ENCODE results near the gene NR2F1.

NR2F1 gene

DNA sequence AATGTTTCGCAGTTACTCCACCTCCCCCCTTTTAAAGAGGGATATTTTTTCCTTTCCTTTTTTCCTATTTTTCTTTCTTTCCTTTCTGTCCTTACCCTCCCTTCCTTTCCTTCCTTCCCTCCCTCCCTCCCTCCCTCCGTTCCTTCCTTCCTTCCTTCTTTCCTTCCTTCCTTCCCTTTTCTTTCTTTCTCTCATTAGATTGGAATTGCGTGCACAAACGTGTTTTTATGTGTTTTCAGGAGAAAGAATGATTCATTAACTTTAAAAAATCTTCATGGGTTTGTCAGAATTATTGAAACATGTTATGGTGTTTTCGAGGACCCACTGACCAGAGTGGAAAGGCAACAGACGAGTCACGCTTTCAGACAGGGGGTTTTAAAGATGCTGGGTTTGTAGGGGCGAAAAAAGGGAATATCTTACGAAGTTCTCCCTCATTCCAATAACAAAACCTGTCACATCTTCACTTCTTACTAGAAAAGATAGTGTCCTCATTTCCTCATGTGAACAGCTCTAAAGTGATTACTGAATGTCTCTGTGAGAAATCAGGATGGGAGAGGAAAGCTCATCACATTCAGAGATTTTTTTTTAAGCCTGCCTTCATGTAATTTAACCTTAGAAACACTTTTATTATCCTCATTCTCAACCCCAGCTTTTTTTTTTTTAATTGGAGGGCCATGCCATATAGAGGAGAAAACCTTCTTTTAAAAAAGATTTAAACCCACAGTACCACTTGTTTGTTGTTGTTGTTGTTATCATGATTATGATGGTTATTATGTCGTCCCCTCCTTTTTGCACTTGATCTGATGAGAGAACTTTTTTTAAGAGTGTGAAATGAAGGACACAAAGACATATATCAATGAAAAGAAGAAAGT is 21.9 kb downstream of the NR2F1 start:
- DNase-seq (ENCODE audit: low read depth): no peak

- no peak for DNase-seq (ENCODE audit: low read depth)
These were observed 23.3 kb downstream of the NR2F1 start for GRCh38 chr5:93606382-93606752.

- DNase-seq (ENCODE audit: low read depth): peak; percentile 65
These were observed 24.6 kb downstream of the NR2F1 start for GRCh38 chr5:93607367-93608258.

GRCh38 chr5:93608855-93609254 is 25.8 kb downstream of the NR2F1 start:
- no peak for DNase-seq (ENCODE audit: low read depth)

GRCh38 chr5:93609762-93610161 is 26.7 kb downstream of the NR2F1 start:
- DNase-seq (ENCODE audit: low read depth): no peak

- no peak for DNase-seq (ENCODE audit: low read depth)
These were observed 27.7 kb downstream of the NR2F1 start for GRCh38 chr5:93610581-93611272.

DNA sequence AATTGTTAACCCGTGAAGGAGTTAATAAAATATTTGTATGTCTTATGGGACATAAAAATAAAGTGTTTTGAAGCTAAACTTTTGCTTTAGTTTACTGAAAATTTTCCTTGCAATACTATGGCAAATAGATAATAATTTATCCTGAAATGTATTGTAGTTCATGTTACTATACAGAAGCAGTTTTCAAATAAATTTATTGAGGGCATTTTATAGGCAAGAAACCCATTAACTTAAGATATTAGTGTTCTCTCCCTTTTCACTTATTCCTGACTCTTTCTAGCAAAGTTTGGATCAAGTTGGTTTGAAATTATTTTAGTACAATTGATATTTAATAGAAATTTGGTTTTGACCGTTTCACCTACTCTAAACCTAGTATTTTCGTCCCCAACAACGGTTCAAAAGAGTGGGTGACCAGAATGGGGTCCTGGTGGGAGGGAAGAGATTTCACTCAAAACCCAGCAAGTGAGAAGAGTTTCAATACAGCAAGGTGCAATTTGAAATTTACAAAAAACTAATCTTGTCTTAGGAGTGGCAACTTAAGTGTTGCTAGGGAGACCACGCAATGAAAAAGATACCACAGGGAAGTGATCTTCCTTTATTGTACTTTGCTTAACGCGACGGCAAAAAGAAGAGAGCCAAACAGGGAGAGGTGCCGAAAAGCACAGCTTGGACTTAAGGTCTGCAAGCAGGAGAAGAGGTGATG is 28.4 kb downstream of the NR2F1 start:
- no peak for DNase-seq (ENCODE audit: low read depth)

- DNase-seq (ENCODE audit: low read depth): no peak
These were observed 29.2 kb downstream of the NR2F1 start for GRCh38 chr5:93611976-93612854.

DNA sequence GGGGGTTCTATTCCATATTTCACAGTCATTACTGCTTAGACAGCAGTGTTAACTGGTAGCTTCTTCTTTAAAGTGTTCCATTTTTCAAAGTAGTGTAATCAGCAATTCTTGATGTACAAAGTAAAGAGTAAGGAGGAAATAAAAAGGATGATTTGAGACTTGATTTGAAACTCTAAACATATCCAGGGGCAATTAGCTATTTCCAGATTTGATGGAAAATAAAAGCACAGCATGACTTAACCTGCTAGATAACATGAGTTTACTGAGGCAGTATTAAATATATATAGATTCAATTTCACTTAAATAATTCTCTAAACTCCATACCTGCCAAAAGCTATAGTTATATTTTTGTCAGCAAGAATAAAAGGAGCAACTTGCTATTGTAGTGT is 29.8 kb downstream of the NR2F1 start:
- DNase-seq (ENCODE audit: low read depth): no peak

DNA sequence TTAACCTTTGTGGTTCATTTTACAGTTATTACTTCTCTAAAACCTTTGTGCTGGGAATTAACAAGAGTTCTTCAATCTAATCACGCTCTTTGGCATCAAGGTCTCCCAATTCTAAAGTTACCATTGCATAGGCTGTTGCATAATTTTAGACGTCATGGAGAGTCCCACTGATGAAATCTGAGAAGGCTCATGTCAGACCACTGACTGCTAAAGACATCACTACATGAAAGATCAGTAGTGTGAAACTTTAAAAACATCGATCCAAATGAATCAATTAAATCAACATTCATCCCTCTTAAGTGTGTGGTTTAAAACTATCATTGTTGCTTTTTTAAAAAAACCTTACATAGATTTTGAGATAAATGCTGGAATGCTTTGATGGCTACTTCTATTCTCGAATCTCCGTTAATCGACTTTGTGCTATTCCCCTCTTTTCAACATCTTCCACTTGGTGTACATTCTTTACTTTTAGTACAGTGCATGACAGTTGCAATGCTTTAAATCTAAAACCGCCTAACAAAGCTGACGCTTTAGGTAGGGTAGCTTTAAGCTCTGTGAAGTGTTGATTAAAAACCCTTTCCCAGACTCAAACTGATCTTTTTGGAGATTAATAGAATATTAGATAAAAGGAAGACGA is 33.6 kb downstream of the NR2F1 start:
- no peak for DNase-seq (ENCODE audit: low read depth)

DNA sequence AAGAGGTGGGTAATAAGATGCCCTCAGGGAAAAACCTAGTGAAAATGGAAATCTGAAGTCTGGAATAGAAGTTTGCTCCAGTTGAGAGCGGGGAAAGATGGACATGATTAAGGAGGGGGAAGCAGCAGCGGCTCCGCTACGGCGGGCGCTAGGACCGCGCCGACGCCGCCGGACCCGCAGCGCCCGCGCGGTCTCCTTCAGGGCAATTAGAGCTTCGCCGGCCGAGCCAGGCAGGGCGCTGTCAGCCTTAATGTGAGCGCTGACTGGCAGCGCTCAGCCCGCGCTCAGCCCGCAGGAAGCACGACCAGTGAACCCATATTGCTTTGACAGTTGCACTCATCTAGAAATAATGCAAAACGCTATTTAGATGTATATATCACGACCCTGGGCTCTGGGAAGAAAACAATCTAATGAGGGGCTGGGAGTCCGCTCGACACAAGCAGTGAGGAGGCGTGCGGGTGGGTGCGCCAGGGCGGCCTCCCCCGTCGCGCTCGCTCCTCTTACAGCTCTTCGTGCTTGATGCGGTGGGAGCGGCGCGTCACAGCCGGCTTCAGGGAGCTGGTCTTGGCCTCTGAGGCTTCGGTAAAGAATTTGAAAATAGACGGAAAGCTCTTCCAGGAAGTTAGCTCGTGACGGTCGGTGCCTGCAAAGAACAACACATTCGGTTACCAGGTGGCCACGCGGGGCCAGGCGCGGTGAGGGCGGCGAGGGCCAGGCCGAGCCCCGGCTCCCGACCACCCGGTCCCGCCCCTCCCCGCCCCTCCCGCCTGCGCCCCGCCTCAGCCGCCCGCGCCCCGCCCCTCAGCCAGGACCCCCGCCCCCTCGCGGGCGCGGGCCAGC is 37.7 kb downstream of the NR2F1 start:
- peak; percentile 61 for DNase-seq (ENCODE audit: low read depth)

GRCh38 chr5:93621327-93621798 is 38.3 kb downstream of the NR2F1 start:
- peak; percentile 66 for DNase-seq (ENCODE audit: low read depth)

DNA sequence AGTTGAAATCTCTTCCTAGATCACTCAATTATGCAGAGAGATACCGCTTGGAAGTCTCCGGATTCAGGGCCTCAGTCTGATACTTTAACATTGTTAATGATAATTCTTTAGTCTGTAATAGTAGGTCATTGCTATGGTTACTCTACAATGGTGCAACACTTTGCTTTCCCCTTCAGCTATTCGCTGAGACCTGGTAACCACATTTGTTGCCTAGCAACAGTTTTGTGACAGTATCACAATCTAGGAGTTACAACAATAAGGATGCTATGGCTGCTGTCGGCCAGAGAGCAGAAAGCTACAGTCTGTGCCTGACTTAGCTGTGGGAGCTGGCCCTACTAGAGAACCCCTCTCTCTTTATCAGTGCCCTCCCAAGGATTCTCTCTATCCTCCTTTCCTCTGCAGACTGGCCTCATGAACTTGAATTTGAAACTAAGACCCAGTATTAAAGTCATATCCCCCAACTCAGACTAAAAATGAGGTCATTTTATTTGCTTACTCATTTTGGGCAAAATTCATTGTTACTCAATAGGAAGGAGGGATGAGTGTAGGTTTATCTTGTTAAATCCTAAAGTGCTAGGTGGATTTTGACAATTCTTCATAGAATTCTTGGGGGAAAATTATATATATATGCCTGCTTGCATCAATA is 39.3 kb downstream of the NR2F1 start:
- peak; percentile 82 for DNase-seq (ENCODE audit: low read depth)

DNA sequence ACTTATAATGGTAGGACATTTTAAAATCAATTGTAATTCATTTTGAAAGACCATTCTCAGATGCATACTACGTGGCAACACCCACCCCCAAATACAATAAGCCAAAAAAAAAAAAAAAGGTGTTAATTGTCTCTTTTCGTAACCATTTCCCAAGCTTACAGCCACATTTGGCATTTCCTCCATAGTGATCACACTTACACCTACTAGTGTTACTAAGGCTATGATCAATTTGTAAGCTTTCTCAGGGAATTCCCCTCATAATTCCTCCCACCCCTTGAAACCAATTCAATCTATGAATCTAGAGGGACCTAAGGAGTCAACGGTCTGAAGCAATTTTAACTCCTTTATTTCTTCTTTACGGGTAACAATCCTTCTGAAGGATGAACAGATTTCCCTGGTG is 40.1 kb downstream of the NR2F1 start:
- DNase-seq (ENCODE audit: low read depth): no peak

- DNase-seq (ENCODE audit: low read depth): peak; percentile 36
These were observed 43.8 kb downstream of the NR2F1 start for GRCh38 chr5:93626801-93627200.

DNA sequence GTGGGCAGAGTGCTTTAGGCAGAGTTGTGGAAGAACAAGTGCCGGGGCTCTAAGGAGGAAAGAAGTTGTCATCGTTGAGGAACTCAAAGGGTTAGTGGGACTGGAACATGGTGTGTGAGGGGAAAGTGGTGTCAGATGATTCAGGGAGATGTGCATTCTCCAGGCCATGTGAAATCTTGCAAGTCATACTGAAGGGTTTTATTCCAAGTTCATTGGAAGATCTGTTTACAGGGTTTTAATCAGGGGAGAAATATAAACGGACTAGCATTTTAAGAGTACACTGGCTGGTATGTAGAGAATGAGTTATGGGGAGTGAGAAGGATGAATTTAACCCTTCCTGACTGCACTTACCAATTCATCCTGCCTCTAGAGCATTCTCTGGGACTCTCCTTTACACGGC is 49.3 kb downstream of the NR2F1 start:
- DNase-seq (ENCODE audit: low read depth): no peak

DNA sequence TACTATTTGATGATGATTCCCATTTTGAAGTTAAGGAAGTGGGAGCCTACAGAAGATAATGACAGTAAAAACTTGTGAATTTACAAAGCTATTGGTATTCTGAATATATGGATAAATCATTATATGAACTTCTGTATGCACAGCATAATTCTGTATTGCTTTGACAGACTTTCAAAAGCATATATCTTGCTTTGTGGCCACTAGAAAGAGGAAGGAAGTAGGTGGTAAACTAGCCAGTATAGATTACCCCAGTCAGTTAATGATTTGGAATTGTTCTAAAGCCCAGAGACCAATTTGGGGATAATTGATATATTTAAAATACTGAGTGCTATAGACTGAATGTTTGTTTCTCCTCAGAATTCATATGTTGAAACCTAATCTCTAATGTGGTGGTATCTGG is 53.0 kb downstream of the NR2F1 start:
- DNase-seq (ENCODE audit: low read depth): no peak

GRCh38 chr5:93636837-93637236 is 53.8 kb downstream of the NR2F1 start:
- DNase-seq (ENCODE audit: low read depth): no peak

DNA sequence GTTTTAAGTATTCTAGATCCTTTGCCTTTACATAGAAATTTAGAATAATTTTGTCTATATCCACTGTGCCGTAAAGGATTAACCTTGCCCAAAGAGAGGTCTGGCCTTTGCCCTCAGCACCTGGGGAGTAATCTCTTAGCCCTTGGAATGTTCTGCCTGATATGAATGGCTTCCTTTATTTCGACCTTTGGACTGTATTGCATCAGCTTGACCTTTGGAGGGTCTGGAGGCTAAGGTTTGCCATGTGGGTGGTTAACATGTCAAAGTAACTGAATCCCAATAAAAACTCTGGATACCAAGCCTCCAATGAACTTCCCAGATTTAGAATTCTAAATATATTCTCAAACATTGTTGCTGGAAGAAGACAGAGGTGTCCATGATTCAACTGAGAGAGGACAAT is 54.7 kb downstream of the NR2F1 start:
- DNase-seq (ENCODE audit: low read depth): no peak
